PC-3 (cell line): ENCODE measurements around the gene SMCO4.

Experiments
- CTCF ChIP-seq: fragments of 300-600 bp; sonication (generic); conservative IDR thresholded peaks from 2 replicates; pipeline ENCODE4 v1.5.1; 2017; ENCODE audit warnings: antibody characterized with exemption, low read depth, mild to moderate bottlenecking, low read length
- EZH2 ChIP-seq: fragments of 300-600 bp; sonication (generic); IDR thresholded peaks from one replicate; pipeline ENCODE4 v1.6.1; 2017; ENCODE audit warnings: antibody characterized with exemption, mild to moderate bottlenecking, low read length; ENCODE audit not compliant: unreplicated experiment

- TF ChIP-seq EZH2: no peak
- no peak for TF ChIP-seq CTCF
Observed at GRCh38 chr11:93559681-93560080, 16.5 kb upstream of the SMCO4 start.
